T-cell (primary cell): ENCODE results near the gene GUCY2D. TPM values are rescaled to one million over a fixed set of nuclear protein-coding genes. Genes with fewer than 3 reads are reported as not detected.

Experiments
- ATAC-seq, 4 experiments: fragments of 200-7000 bp in 3 of 4; fragments of 150-1000 bp in 1 of 4; cut with Tn5 transposase; replicated peaks in 1 of 4; 1 replicate in 3 of 4; 2 replicates in 1 of 4; pipeline ENCODE4 v1.10.0; 2021; ENCODE audit warnings: moderate library complexity in 3 of 4, mild to moderate bottlenecking in 2 of 4, moderate number of reproducible peaks in 1 of 4
- CTCF ChIA-PET, 2 donors: fragments of 300-600 bp; sonication (Branson Sonifier 250); formaldehyde crosslinking; loops; one replicate each; lab custom pipeline; 2022; ENCODE audit warnings: antibody characterized with exemption in 2 of 2; lab: Charles Lee
- POLR2A ChIA-PET, 2 donors: fragments of 300-600 bp; sonication (Branson Sonifier 250); formaldehyde crosslinking; loops; one replicate each; lab custom pipeline; 2022; ENCODE audit warnings: antibody characterized with exemption in 2 of 2; lab: Charles Lee
- DNase-seq, 35 experiments: peaks; one replicate each; pipeline versions ENCODE4 v3.0.0 to v3.0.0-alpha.2; 2013 to 2023
- H3K27ac ChIP-seq: one replicate; pipeline ENCODE4 v1.5.1; 2013; ENCODE audit warnings: low read length
- H3K27me3 ChIP-seq, 2 experiments: replicated peaks in 1 of 2; 1 replicate in 1 of 2; 2 replicates in 1 of 2; pipeline versions ENCODE4 v1.6.1 to v1.7.0; 2013; ENCODE audit warnings: low read length in 1 of 2, mixed read lengths in 1 of 2; ENCODE audit not compliant: control insufficient read depth in 2 of 2, insufficient read depth in 2 of 2; ENCODE audit errors: extremely low read depth in 1 of 2
- H3K36me3 ChIP-seq, 2 donors: 1 replicate in 1 of 2; 2 replicates in 1 of 2; pipeline versions ENCODE4 v1.6.1 to v1.7.0; 2013; ENCODE audit warnings: low read length in 1 of 2; ENCODE audit not compliant: control insufficient read depth in 2 of 2, insufficient read depth in 1 of 2; ENCODE audit errors: extremely low read depth in 1 of 2
- H3K4me1 ChIP-seq, 2 experiments: 1 replicate in 1 of 2; 2 replicates in 1 of 2; pipeline versions ENCODE4 v1.6.1 to v1.7.0; 2013; ENCODE audit warnings: low read length in 2 of 2, mixed read lengths in 1 of 2; ENCODE audit not compliant: insufficient read depth in 2 of 2, control insufficient read depth in 1 of 2; ENCODE audit errors: extremely low read depth in 1 of 2
- H3K4me3 ChIP-seq, 2 donors: 1 replicate in 1 of 2; 2 replicates in 1 of 2; pipeline versions ENCODE4 v1.5.1 to v1.7.0; 2013; ENCODE audit warnings: mild to moderate bottlenecking in 2 of 2, low read length in 1 of 2, moderate library complexity in 1 of 2; ENCODE audit not compliant: control insufficient read depth in 1 of 2; ENCODE audit errors: extremely low read depth in 1 of 2
- H3K9me3 ChIP-seq: 2 replicates; pipeline ENCODE4 v1.7.0; 2013
- H3K27ac Mint-ChIP-seq, 2 donors: one replicate each; pipeline ENCODE4 v1.8.0; 2020 to 2021; ENCODE audit warnings: mild to moderate bottlenecking in 2 of 2, mixed read lengths in 2 of 2
- H3K27me3 Mint-ChIP-seq, 2 donors: one replicate each; pipeline ENCODE4 v1.8.0; 2021 to 2022; ENCODE audit warnings: mixed read lengths in 2 of 2
- H3K36me3 Mint-ChIP-seq: one replicate; pipeline ENCODE4 v1.8.0; 2021; ENCODE audit warnings: mixed read lengths
- H3K4me1 Mint-ChIP-seq, 3 donors: one replicate each; pipeline ENCODE4 v1.8.0; 2020 to 2022; ENCODE audit warnings: mixed read lengths in 3 of 3, mild to moderate bottlenecking in 1 of 3
- H3K4me3 Mint-ChIP-seq, 3 donors: one replicate each; pipeline ENCODE4 v1.8.0; 2020 to 2022; ENCODE audit warnings: mild to moderate bottlenecking in 3 of 3, mixed read lengths in 3 of 3, moderate library complexity in 3 of 3
- H3K9me3 Mint-ChIP-seq, 3 donors: one replicate each; pipeline ENCODE4 v1.8.0; 2020 to 2022; ENCODE audit warnings: mixed read lengths in 3 of 3
- WGBS: methylation state at CpG from one replicate; pipeline ENCODE4 v1.1.5; 2013; ENCODE audit warnings: missing lambda C conversion rate; ENCODE audit not compliant: insufficient coverage; 5-methylcytosine and 5-hydroxymethylcytosine counted together
- total RNA-seq, 35 experiments: library from RNA in 6 of 35; stranded (reverse) in 6 of 35; fragments of 120-200 nt in 1 of 35; gene quantifications; one replicate each; pipeline versions ENCODE4 v1.2.1 to v1.2.4 and lab custom pipeline; 2013 to 2026

Gene GUCY2D
- total RNA-seq, 5 donors from 2014 or later (not counting 1 experiment from before 2014, with no cell fraction given): 0.06 TPM; not detected in 4

DNA sequence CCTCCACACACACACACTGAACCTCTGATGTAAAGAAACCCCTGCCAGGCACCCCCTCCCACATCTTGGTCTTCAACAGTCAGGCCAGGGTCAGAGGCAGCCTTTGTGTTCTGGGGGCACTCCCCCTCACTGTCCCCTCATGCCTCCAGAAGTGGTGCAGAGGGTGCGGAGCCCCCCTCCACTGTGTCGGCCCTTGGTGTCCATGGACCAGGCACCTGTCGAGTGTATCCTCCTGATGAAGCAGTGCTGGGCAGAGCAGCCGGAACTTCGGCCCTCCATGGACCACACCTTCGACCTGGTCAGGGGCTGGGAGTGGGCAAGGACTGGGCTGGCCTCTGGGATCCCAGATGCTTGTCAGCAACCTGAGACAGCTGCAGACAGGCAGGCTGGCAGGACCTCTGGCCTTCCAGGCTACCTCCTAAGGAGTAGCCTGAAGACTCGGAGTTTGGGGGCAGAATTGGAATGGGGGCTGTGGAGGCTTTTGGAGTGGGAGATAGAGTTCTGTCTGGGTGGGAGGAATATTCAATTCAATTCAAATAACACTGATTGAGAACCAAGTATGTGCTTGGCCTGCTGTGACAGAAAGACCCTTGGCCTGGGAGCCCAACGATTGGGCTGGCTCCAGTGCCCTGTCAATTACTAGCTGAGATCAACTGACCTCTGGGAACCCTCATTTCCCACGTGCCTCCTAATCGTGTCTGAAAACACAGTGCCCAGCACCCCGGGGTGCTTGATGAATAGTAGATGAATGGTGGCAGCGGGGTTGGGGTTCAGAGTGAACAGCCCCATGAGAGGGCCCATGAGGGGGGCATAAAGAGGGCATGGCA lies 11.5 kb downstream of the GUCY2D start:
- WGBS: 94% methylated on average over 11 of the region's 12 CpGs
- no peaks in the 10 kb centered on the region for H3K9me3 Mint-ChIP-seq
- ATAC-seq: no peak
- ChIA-PET POLR2A (no interaction called here), CTCF (interaction anchor here in 1 of 2 donors (0.6 kb wide), 1 partner anchor 48 kb away, joined by 3 read pairs; no protein-coding TSS in a partner anchor)
- H3K4me1 ChIP-seq: peaks cover 3 to 15% of the 10 kb centered on the region in 2 experiments
- peak in 1 of 35 experiments; percentile 22 for DNase-seq
- no peaks in the 10 kb centered on the region for H3K36me3 ChIP-seq
- H3K27ac ChIP-seq: no peak overlapping the region
- no peaks in the 10 kb centered on the region for H3K36me3 Mint-ChIP-seq
- peak overlapping the region in 1 of 3 donors; percentile 84 for H3K4me3 Mint-ChIP-seq
- peaks cover 4 to 21% of the 10 kb centered on the region in 2 donors for H3K27me3 Mint-ChIP-seq
- peaks cover 0 to 18% (median 5%) of the 10 kb centered on the region in 3 donors for H3K4me1 Mint-ChIP-seq
- peaks cover 0 to 49% of the 10 kb centered on the region in 2 experiments for H3K27me3 ChIP-seq
- no peaks in the 10 kb centered on the region for H3K9me3 ChIP-seq
- H3K4me3 ChIP-seq: no peak overlapping the region
- H3K27ac Mint-ChIP-seq: no peak overlapping the region

DNA sequence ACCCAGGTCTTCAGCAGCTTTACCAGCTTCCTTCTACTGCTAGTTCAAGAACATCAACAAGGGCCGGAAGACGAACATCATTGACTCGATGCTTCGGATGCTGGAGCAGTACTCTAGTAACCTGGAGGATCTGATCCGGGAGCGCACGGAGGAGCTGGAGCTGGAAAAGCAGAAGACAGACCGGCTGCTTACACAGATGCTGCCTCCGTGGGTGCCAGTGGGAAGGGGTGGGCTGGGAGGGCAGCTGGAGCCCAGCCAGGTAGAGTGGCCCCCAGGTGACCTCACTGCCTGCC lies 12.1 kb downstream of the GUCY2D start:
- ChIA-PET POLR2A (no interaction called here), CTCF (interaction anchor here in 1 of 2 donors (0.6 kb wide), 2 partner anchors 48 to 201 kb away, joined by 3 read pairs; no protein-coding TSS in a partner anchor)
- Mint-ChIP-seq H3K9me3 (no peaks in the 10 kb centered on the region), H3K4me1 (peaks cover 0 to 18% (median 5%) of the 10 kb centered on the region in 3 donors), H3K27ac (no peak overlapping the region), H3K36me3 (no peaks in the 10 kb centered on the region), H3K27me3 (peaks cover 4 to 25% of the 10 kb centered on the region in 2 donors), H3K4me3 (peak overlapping the region in 1 of 3 donors; percentile 84)
- DNase-seq (peak in 1 of 35 experiments; percentile 17), ATAC-seq (no peak)
- 97% methylated on average over 8 of the region's 9 CpGs for WGBS
- peaks cover 3 to 15% of the 10 kb centered on the region in 2 experiments for H3K4me1 ChIP-seq
- no peak overlapping the region for H3K4me3 ChIP-seq
- H3K9me3 ChIP-seq: no peaks in the 10 kb centered on the region
- peaks cover 0 to 54% of the 10 kb centered on the region in 2 experiments for H3K27me3 ChIP-seq
- H3K36me3 ChIP-seq: no peaks in the 10 kb centered on the region
- H3K27ac ChIP-seq: no peak overlapping the region

DNA sequence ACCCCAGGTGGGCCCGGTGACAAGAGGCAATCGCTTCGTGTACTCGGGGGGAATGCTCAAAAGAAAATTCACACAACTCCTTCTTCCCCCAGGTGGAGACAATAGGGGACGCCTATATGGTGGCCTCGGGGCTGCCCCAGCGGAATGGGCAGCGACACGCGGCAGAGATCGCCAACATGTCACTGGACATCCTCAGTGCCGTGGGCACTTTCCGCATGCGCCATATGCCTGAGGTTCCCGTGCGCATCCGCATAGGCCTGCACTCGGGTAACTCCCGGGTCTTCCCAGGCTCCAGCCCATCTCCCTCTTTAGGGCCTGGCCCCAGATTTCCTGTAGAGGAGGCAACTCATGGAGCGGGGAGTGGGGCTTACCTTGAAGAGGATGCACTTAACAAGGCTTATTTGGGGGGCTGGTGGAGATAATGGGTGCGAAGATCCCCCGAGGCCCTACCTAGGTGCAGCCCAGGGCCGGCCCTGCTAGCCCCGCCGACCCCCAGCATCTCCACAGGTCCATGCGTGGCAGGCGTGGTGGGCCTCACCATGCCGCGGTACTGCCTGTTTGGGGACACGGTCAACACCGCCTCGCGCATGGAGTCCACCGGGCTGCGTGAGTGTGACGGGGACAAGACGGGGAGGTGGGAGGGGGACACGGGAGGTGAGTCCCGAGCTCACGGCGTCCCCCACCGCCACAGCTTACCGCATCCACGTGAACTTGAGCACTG lies 13.0 kb downstream of the GUCY2D start:
- Histone ChIP-seq H3K36me3 (no peaks in the 10 kb centered on the region), H3K9me3 (no peaks in the 10 kb centered on the region), H3K4me3 (peak overlapping the region; percentile 47 to 55), H3K27me3 (peaks cover 0 to 63% of the 10 kb centered on the region in 2 experiments), H3K27ac (no peak overlapping the region), H3K4me1 (peaks cover 3 to 15% of the 10 kb centered on the region in 2 experiments)
- ChIA-PET CTCF (interaction anchor here in 1 of 2 donors (0.6 kb wide), 1 partner anchor 202 kb away, joined by 3 read pairs; no protein-coding TSS in a partner anchor), POLR2A (no interaction called here)
- H3K9me3 Mint-ChIP-seq: no peaks in the 10 kb centered on the region
- peaks cover 0 to 18% (median 5%) of the 10 kb centered on the region in 3 donors for H3K4me1 Mint-ChIP-seq
- no peaks in the 10 kb centered on the region for H3K36me3 Mint-ChIP-seq
- ATAC-seq: no peak
- H3K27ac Mint-ChIP-seq: no peak overlapping the region
- H3K27me3 Mint-ChIP-seq: peaks cover 4 to 29% of the 10 kb centered on the region in 2 donors
- DNase-seq: peak in 1 of 35 experiments; percentile 21
- peak overlapping the region; percentile 34 to 84 (median 47) for H3K4me3 Mint-ChIP-seq
- 91% methylated on average over 43 of the region's 44 CpGs for WGBS

DNA sequence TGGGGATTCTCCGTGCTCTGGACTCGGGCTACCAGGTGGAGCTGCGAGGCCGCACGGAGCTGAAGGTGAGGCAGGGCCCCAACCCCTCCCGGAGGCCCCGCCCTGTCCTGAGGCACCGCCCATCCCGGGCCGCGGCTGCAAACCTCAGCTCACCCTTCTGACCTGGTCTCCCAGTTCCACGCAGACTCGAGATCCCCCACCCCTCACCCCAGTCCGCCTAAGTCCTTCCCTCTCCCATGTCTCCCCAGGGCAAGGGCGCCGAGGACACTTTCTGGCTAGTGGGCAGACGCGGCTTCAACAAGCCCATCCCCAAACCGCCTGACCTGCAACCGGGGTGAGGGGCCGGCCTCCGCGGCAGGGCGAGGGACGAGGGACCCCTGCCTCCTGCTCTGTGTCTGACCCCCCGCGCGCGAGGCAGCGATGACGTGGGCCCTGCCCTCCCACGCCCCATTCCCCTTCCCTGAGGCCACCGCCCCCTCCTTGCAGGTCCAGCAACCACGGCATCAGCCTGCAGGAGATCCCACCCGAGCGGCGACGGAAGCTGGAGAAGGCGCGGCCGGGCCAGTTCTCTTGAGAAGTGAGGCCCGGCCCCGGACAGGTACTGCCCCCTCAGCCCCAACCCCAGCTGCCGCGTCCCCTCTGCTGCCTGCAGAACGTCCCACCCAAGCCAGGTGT lies 13.7 kb downstream of the GUCY2D start:
- Mint-ChIP-seq H3K4me1 (peaks cover 0 to 18% (median 5%) of the 10 kb centered on the region in 3 donors), H3K36me3 (no peaks in the 10 kb centered on the region), H3K27ac (no peak overlapping the region), H3K9me3 (no peaks in the 10 kb centered on the region), H3K27me3 (peaks cover 4 to 29% of the 10 kb centered on the region in 2 donors), H3K4me3 (peak overlapping the region; percentile 65 to 84 (median 73))
- Histone ChIP-seq H3K4me1 (peaks cover 3 to 15% of the 10 kb centered on the region in 2 experiments), H3K4me3 (peak overlapping the region; percentile 47 to 55), H3K36me3 (no peaks in the 10 kb centered on the region), H3K27me3 (peaks cover 0 to 70% of the 10 kb centered on the region in 2 experiments), H3K9me3 (no peaks in the 10 kb centered on the region), H3K27ac (no peak overlapping the region)
- ChIA-PET POLR2A (no interaction called here), CTCF (interaction anchor here in 1 of 2 donors (0.6 kb wide), 1 partner anchor 513 kb away, joined by 6 read pairs; no protein-coding TSS in a partner anchor)
- WGBS: 11% methylated on average over 45 of the region's 46 CpGs
- ATAC-seq (peak; percentile 37 to 58 (median 48)), DNase-seq (peak in 5 of 35 experiments; percentile 19 to 24 (median 20))

- Mint-ChIP-seq H3K4me1 (peaks cover 0 to 18% (median 5%) of the 10 kb centered on the region in 3 donors), H3K4me3 (peak overlapping the region; percentile 65 to 84 (median 73)), H3K36me3 (no peaks in the 10 kb centered on the region), H3K9me3 (no peaks in the 10 kb centered on the region), H3K27me3 (peaks cover 4 to 31% of the 10 kb centered on the region in 2 donors), H3K27ac (no peak overlapping the region)
- Histone ChIP-seq H3K27me3 (peaks cover 0 to 70% of the 10 kb centered on the region in 2 experiments), H3K4me3 (peak overlapping the region; percentile 47 to 55), H3K36me3 (no peaks in the 10 kb centered on the region), H3K4me1 (peaks cover 3 to 15% of the 10 kb centered on the region in 2 experiments), H3K27ac (no peak overlapping the region), H3K9me3 (no peaks in the 10 kb centered on the region)
- peak in 22 of 35 experiments; percentile 14 to 56 (median 32) for DNase-seq
- POLR2A ChIA-PET: no interaction called here
- ATAC-seq: peak; percentile 74 to 90 (median 76)
- CTCF ChIA-PET: interaction anchor here (0.6 to 1.1 kb wide), 2 partner anchors 40 to 514 kb away, joined by 3 to 6 read pairs; no protein-coding TSS in a partner anchor
- 48% methylated on average over 6 of the region's 12 CpGs for WGBS
Observed at GRCh38 chr17:8016632-8017424, 14.4 kb downstream of the GUCY2D start.
